Measurements from ENCODE around the gene SIRT1.
"Not testable (repeated sequence)": the region's sequence is repeated elsewhere in the genome, so short reads cannot be mapped to it uniquely, and the experiment has no call there.

The SIRT1 gene

DNA sequence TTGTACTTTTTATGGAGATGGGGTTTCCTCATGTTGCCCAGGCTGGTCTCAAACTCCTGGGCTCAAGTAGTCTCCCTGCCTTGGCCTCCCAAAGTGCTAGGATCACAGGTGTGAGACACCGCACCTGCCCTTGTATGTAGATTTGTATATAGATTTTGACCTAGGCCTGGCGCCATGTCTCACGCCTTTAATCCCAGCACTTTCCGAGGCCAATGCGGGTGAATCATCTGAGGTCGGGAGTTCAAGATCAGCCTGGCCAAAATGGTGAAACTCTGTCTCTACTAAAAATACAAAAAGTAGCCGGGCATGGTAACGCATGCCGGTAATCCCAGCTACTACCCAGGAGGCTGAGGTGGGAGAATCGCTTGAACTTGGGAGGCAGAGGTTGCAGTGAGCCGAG is 7.0 kb upstream of the SIRT1 start:
- not testable (repeated sequence) for ATAC-seq, DNase-seq

DNA sequence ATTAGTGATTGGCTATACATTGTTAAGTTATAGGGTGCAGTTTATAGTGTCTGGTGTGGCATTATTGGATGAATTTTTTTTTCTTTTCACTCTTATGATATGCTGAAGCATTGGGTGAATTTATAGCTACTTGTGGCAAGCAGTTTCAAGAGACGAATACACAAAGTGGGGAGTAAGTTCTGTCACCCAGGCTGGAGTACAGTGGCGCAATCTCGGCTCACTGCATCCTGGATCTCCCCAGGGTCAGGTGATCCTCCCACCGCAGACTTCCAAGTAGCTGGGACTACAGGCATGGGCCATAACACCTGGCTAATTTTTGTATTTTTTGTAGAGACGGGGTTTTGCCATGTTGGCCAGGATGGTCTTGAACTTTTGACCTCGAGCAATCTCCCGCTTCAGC is 6.3 kb upstream of the SIRT1 start:
- ATAC-seq (no peak), DNase-seq (no peak)

DNA sequence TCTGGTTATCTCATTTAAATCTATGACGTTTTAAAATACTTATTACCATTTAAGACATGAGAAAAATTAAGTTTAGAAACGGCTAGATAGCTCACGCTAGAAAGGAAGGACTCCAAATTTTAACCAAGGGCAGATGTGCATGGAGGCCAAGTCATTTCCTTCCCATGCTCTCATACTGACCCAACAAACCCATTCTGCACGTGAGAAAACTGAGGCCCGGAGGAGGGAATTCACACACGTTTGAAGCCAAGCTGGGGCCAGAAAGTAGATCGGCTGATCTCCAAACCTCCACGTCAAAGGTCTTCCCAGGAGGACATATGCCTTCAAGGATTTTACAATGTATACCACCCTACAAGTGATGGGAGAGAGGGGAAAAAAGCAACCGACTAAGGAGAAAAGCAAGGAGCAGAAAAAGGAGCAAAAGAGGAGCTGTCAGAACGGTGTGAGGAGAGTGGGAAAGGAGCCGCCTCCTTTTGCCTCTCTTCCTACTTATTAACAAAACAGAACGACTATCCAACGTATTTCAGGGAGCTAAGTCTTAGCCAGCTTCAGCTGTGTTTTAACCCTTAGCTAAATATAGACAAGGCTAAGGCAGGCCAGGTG is 645 bp upstream of the SIRT1 start:
- DNase-seq, result no peak
- ATAC-seq, result no peak

DNA sequence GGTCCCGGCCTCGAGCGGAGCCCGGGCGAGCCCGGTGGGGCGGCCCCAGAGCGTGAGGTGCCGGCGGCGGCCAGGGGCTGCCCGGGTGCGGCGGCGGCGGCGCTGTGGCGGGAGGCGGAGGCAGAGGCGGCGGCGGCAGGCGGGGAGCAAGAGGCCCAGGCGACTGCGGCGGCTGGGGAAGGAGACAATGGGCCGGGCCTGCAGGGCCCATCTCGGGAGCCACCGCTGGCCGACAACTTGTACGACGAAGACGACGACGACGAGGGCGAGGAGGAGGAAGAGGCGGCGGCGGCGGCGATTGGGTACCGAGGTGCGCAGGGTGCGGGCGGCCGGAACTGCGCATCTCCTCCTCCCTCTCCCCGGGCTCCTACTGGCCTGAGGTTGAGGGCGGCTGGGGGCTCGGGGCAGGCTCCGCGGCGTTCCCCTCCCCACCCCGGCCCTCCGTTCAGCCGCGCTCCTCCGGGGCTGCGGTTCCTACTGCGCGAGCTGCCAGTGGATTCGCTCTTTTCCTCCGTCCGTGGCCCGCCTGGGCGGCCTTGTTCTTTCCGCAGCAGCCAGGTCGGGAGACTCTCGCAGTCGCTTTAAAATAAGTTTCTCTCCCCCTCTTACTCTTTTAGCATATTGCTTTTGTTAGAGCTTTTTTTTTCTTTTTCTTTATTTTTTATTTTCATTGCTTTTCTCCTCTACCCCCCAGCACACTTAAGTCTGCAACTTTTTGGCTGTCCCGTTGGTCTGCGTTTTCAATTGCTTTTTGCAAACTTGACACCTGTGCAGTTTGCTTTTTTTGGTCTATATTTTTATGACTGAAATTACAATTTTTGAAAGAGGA is 600 bp downstream of the SIRT1 start:
- DNase-seq (peak; percentile 83), ATAC-seq (peak; percentile 84)

DNA sequence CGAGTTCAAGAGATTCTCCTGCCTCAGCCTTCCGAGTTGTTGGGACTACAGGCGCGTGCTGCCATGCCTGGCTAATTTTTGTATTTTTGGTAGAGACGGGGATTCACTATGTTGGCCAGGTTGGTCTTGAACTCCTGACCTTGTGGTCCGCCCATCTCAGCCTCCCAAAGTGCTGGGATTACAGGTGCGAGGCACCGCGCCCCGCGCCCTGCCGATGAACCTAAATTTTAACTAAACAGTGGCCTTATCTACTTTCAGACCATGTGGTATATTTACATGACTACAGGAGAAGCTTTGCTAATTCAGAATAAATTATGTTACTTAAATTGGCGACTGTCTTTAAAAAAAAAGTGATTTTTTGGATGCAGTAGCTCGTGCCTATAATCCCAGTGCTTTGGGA is 9.2 kb downstream of the SIRT1 start:
- ATAC-seq, result no peak
- no peak for DNase-seq

DNA sequence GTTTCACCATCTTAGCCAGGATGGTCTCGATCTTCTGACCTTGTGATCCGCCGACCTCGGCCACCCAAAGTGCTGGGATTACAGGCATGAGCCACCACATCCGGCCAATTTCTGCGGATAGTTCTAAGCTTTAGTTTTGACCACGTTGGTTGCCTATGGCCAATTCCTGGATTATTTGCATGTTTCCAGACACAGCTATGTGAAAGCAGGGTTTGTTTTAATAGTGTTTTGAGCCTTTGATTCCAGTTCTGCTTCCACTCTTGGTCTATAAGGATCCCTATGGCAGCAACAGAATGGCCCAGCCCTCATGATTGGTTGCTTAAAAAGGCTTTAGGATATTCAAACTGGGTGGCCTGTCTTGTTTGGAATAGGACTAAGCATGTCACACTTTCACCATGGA is 19.1 kb downstream of the SIRT1 start:
- DNase-seq, result no peak
- ATAC-seq, result no peak

DNA sequence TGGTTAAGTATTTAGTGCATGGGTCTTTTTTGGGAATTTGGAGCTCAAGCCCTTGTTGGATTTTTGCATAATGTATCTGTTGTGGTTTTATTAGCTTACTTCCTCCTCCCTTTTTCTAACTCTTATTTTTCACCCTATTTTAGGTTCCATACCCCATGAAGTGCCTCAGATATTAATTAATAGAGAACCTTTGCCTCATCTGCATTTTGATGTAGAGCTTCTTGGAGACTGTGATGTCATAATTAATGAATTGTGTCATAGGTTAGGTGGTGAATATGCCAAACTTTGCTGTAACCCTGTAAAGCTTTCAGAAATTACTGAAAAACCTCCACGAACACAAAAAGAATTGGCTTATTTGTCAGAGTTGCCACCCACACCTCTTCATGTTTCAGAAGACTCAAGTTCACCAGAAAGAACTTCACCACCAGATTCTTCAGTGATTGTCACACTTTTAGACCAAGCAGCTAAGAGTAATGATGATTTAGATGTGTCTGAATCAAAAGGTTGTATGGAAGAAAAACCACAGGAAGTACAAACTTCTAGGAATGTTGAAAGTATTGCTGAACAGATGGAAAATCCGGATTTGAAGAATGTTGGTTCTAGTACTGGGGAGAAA is 28.0 kb downstream of the SIRT1 start:
- ATAC-seq, result no peak
- DNase-seq, result no peak

DNA sequence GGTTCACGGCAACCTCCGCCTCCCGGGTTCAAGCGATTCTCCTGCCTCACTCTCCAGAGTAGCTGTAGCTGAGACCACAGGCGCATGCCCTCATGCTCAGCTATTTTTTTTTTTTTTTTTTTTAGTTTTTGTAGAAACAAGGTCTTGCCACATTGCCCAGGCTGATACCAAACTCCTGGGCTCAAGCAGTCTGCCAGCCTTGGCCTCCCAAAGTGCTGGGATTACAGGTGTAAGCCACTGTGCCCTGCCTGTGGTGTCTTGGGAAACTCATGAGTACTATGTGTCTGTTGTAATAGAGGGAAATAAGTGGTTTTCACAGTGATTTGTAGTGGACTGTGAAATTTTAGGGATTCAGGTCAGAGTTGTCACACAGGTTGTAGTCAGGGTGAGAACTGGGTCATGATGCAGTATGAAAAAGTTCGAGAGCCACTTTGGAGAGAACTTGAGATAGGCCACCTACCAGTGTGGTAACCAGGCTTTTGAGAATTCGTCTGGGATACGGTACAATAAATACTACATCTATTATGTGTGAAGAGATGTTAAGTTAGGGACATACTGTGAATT is 30.4 kb downstream of the SIRT1 start:
- DNase-seq (no peak), ATAC-seq (no peak)

DNA sequence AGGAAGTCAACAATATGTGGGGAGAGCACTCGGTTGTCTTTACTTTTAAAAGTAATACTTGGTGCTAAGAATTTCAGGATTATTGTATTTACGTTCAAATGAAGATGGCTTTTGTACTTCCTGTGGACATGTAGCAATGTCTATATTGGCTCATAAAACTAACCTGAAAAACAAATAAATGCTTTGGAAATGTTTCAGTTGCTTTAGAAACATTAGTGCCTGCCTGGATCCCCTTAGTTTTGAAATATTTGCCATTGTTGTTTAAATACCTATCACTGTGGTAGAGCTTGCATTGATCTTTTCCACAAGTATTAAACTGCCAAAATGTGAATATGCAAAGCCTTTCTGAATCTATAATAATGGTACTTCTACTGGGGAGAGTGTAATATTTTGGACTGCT is 32.7 kb downstream of the SIRT1 start:
- DNase-seq (no peak), ATAC-seq (no peak)

DNA sequence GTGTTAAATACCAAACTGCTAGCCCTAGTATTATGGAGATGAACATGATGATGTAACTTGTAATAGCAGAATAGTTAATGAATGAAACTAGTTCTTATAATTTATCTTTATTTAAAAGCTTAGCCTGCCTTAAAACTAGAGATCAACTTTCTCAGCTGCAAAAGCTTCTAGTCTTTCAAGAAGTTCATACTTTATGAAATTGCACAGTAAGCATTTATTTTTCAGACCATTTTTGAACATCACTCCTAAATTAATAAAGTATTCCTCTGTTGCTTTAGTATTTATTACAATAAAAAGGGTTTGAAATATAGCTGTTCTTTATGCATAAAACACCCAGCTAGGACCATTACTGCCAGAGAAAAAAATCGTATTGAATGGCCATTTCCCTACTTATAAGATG is 33.2 kb downstream of the SIRT1 start:
- DNase-seq (no peak), ATAC-seq (no peak)

DNA sequence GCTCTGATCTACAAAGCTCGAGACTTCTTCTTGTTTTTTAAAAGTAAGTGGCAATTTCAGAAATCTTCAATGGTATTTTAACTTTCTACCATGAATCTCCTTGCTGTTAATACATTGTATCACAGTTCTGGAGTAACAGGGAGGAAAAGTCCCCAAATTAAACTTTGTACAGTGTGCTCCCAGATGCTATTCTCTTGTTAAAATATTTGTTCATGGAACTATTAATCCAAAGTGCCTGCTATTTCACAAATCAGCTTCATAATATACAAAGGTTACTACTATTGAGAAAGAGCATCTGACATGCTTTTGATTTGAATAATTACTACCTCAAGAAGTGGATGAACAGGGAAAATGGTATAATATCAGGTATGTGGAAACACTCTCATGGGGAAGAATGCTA is 36.6 kb downstream of the SIRT1 start:
- ATAC-seq, result no peak
- no peak for DNase-seq

DNA sequence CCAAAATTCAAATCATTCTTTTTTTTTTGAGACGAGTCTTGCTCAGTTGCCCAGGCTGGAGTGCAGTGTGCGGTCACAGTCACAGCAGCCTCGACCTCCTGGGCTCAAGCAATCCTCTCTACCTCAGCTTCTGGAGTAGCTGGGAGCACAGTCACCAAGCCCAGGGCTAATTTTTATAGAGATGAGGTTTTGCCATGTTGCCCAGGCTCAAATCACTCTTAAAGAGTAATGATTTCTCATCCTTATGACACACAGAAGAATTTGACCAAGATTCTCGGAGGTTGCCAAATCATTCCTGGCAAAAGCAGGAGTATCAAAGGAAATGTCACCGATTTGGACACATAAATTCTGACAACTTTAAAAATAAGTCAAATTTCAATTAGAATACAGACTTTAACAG is 39.1 kb downstream of the SIRT1 start:
- no peak for DNase-seq
- no peak for ATAC-seq

DNA sequence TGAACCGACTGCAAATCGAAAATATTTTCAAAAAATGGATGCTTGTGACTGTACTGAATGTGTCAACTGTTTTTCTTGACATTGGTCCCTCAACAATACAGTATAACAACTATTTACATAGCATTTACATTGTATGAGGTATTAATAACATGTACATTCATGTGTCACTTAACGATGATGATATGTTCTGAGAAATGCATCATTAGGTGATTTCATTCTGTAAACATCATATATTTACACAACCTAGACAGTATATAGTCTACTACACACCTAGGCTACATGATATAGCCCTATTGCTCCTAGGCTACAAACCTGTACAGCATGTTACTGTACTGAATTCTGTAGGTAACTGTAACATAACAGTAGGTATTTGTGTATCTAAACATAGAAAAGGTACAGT is 39.7 kb downstream of the SIRT1 start:
- DNase-seq (no peak), ATAC-seq (no peak)

DNA sequence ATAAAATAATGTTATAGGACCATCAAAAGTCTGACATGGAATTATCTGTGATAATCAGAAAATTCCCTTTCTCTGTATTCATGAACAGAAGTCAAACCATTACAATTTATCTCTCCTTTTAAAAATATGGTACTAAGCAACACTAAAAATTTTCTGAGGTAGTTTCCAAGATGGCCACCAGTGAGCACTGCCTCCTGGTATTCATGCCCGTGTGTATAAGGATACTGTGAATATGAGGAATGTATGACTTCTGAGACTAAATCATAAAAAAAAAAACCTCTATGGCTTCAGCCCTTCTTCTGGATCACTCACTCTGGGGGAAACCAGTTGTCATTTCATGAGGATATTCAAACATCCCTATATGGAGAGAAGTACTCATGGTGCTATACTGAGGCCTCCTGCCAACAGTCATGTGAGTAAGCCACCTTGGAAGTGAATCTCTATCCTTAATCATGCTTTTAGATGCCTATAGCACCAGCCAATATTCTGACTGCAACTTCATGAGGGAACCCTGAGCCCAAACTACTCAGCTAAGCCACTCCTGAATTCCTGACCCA is 41.1 kb downstream of the SIRT1 start:
- ATAC-seq (no peak), DNase-seq (no peak)

DNA sequence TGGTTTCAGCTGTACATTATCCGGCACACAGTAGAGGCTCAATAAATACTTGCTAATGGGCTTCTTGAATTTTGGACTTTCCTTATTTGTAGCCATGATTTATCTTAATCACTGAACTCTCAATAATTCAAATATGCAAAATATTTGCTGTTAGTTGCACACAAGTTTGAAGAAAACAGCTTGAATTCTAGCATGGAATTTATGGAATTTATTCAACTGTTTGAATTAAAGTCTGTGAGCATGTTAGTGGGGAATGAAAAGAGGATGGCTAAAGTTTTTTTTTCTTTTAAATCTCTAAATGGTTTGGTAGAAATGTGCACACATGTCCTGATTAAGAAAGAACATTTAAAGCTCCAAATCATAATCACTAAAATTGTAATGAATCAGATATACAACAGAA is 42.5 kb downstream of the SIRT1 start:
- DNase-seq (no peak), ATAC-seq (no peak)

DNA sequence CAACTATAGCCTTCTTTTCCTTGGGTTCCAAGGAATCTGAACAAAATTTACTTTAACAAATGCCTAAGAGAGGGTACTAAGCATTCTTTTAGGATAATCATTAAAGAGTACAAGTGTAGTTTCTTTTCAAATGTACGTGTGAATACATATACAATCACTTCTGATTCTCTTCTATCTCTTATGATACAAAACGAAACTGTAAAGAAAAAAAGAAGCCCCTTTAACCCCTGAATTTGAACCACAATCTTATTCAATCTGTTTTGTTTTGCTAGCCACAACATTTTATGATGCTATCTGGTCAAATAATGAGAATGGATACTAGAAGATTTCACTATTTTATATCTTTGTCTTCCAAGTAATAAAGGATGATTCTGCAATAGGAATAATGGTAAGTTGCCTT is 48.7 kb downstream of the SIRT1 start:
- ATAC-seq (no peak), DNase-seq (no peak)

DNA sequence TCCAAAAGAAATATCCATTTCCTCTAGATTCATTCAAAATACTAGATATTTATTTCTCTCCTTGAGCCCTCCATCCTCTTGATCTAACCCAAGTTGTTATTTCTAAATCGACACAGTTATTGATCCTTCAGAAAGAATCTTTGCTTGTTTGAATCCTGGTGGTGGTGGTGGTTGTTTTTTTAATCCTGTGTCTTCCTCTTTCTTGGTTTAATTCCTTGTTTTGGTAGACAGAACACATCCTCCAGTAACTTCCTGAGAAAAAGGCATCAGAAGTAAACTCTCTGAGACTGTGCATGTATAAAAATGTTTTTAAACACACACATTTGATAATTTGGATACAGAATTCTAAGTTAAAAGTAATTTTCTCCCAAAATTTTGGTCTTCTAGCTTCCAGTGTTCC is 49.9 kb downstream of the SIRT1 start:
- ATAC-seq (no peak), DNase-seq (no peak)

DNA sequence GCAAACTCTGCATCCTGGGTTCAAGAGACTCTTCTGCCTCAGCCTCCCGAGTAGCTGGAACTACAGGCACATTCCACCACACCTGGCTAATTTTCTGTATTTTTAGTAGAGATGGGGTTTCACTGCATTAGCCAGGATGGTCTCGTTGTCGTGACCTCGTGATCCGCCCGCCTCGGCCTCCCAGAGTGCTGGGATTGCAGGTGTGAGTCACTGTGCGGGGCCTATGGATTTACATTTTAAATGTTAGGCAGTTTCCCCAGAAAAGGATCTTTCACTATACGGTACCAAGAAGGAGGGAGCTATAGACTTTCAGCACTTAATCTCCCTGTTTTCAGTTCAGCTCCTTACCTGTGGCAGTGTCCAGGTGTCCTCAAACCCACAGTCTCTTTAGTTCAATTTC is 50.8 kb downstream of the SIRT1 start:
- no peak for DNase-seq
- no peak for ATAC-seq

DNA sequence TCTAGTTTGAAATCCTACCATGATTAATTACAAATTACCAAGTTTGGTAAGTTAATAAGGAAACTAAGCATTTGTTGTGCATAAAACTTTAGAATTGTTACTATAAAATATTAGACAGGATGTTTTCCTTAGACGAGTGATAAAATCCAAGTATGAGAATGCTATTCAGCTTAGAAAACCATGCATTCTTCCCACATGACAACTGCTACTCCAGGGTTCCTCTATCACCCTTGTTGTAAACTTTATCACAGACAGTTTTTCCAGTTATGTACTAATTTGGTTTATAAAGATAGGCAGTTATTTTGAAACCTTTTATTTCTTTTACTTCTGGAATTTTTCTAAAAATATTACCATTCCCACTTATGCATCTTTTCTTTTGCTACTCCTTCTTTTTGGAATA is 52.0 kb downstream of the SIRT1 start:
- DNase-seq (no peak), ATAC-seq (no peak)

DNA sequence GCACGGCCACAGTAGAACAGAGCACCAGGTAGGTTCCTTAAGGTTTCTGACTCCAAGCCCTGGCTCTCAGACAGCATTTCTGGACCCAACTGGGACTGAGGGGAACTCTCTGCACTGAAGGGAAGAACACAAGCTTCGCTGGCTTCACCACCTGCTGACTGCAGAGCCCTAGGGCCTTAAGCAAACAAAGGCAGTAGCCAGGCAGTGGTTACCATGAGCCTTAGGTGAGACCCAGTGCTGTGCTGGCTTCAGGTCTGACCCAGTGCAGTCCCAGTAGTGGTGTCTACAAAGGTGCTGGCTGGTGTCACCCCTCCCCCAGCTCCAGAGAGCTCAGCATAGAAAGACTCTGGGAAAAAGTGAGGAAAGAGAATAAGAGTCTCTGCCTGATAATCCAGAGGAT is 59.5 kb downstream of the SIRT1 start:
- no peak for ATAC-seq

DNA sequence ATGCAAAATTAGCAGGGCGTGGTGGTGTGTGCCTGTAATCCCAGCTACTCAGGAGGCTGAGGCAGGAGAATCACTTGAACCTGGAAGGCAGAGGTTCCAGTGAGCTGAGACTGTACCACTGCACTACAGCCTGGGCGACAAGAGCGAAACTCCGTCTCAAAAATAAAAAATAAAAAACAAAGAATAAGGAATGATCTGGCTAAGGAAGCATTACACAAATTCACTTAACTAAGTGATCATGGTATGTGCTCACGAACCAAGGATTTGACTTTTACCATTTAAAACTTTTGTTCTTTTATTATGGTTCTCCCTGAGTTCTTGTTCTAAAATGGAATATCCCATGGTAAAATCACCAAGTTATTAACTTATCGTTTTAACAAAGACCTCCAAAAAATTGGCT is 71.2 kb downstream of the SIRT1 start:
- DNase-seq, result no peak
- ATAC-seq, result no peak

More for the DNA sequence above, 59.5 kb downstream of the SIRT1 start:
- no peak for DNase-seq

DNA sequence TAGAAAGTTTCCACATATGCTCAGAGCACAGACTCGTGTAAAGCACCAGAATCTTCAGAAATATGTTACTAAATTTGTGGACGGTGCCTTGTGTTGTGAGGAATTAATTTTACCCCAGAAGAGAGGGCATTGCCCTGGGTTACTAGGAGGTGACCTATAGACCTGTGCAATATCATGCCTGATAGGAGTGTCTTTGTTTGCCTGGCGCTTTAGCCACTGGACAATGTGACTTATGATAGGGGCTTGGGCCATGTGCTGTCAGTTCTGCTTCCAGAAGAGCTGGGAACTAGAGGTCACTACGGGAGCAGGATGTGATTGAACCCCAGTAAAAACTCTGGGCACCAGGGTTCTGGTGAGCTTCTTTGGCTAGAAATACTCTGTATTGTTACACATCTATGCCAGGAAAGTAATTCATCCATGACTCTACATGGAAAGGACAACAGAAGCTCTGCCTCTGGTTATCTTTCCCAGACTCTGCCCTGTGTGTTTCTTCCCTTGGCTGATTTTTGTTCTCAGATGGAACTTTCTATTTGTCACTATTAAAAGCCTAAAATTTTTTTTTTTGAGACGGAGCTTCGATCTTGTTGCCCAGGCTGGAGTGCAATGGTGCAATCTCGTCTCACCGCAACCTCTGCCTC is 75.5 kb downstream of the SIRT1 start:
- DNase-seq, result no peak

DNA sequence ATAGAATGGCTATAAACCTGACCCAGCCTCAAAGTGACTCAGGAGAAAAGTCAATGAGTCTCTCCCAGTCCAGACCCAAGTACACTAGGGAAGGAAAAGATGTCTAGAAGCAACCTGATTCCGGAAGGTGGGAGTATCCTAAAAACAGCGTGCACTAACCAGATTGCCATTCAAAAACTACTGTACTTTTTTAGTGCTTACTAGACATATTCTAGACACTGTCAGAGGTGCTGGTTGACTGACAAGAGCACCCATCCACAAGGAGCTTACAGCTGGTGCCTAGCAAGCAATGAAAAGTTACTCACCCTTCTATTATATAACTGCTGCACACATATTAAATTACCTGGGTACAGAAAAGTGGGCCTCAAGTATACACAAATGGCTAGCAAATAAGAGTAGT is 81.0 kb downstream of the SIRT1 start:
- ATAC-seq (no peak), DNase-seq (no peak)

More for the DNA sequence above, 75.5 kb downstream of the SIRT1 start:
- no peak for ATAC-seq
